Neural progenitor cell (in vitro differentiated cells): ENCODE results near the gene PIP4K2A.
"Not testable (repeated sequence)": the region's sequence is repeated elsewhere in the genome, so short reads cannot be mapped to it uniquely, and the experiment has no call there.

ENCODE experiments used
- CTCF ChIP-seq: fragments of 200-600 bp; sonication (generic); IDR thresholded peaks from 2 replicates; pipeline ENCODE4 v1.5.1; 2017; ENCODE audit warnings: antibody characterized with exemption, mild to moderate bottlenecking
- EZH2 ChIP-seq: fragments of 200-600 bp; sonication (generic); IDR thresholded peaks from 2 replicates; pipeline ENCODE4 v1.6.1; 2017; ENCODE audit warnings: antibody characterized with exemption, mild to moderate bottlenecking, moderate library complexity
- EZH2phosphoT487 ChIP-seq: fragments of 200-600 bp; sonication (generic); IDR thresholded peaks from 2 replicates; pipeline ENCODE4 v1.6.1; 2017; ENCODE audit warnings: antibody characterized with exemption

DNA sequence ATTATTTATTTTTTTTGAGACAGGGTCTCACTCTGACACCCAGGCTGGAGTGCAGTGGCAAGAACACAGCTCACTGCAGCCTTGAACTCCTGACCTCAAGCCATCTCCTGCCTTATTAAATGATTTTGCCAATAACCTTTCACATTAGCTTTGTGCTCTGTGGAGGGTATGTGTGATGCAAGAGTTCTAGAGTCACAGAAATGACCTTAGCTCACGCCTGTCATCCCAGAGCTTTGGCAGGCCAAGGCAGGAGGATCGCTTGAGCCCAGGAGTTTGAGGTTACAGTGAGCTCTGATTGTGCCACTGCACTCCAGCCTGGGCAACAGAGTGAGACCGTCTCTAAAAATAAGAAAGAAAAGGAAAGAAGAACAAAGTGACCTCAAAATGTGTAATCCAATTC, 4.3 kb upstream of the PIP4K2A start:
- TF ChIP-seq CTCF, EZH2phosphoT487, EZH2: not testable (repeated sequence)
